Ectodermal cell (in vitro differentiated cells): Measurements from ENCODE around the gene LLGL2.

ENCODE experiments used
- H3K27ac ChIP-seq: 2 replicates; pipeline ENCODE4 v1.7.0; 2013; ENCODE audit warnings: mild to moderate bottlenecking, low read depth, low read length; ENCODE audit not compliant: insufficient read depth, poor library complexity, severe bottlenecking
- H3K27me3 ChIP-seq: 2 replicates; pipeline ENCODE4 v1.7.0; 2013; ENCODE audit warnings: mild to moderate bottlenecking, low read length; ENCODE audit not compliant: insufficient read depth, control insufficient read depth, poor library complexity, severe bottlenecking
- H3K36me3 ChIP-seq: one replicate; pipeline ENCODE4 v1.7.0; 2013; ENCODE audit warnings: low read length; ENCODE audit not compliant: control insufficient read depth, insufficient read depth
- H3K4me1 ChIP-seq: one replicate; pipeline ENCODE4 v1.7.0; 2013; ENCODE audit warnings: low read length; ENCODE audit not compliant: control insufficient read depth, insufficient read depth
- H3K4me3 ChIP-seq: 2 replicates; pipeline ENCODE4 v1.7.0; 2013; ENCODE audit warnings: low read depth, low read length, control low read depth; ENCODE audit not compliant: insufficient read depth
- H3K9me3 ChIP-seq: 2 replicates; pipeline ENCODE4 v1.7.0; 2013; ENCODE audit warnings: mild to moderate bottlenecking, low read length, moderate library complexity; ENCODE audit not compliant: control insufficient read depth
- WGBS, 2 experiments: methylation state at CpG; one replicate each; pipeline ENCODE4 v1.1.7; 2013; ENCODE audit warnings: missing lambda C conversion rate in 2 of 2; 5-methylcytosine and 5-hydroxymethylcytosine counted together

Gene LLGL2

GRCh38 chr17:75551266-75551665, 25.8 kb downstream of the LLGL2 start:
- Histone ChIP-seq H3K27ac (no peak overlapping the region), H3K9me3 (no peaks in the 10 kb centered on the region)
- WGBS, 2 experiments, result 79 to 80% methylated on average over 7 of the region's 7 CpGs

GRCh38 chr17:75552425-75553294, 27.2 kb downstream of the LLGL2 start:
- no peaks in the 10 kb centered on the region for H3K36me3 ChIP-seq
- H3K9me3 ChIP-seq, result no peaks in the 10 kb centered on the region
- no peaks in the 10 kb centered on the region for H3K27me3 ChIP-seq
- 82% methylated on average over 14 of the region's 14 CpGs for WGBS, 2 experiments
- H3K4me1 ChIP-seq, result peaks cover 32% of the 10 kb centered on the region
- H3K4me3 ChIP-seq, result no peak overlapping the region
- H3K27ac ChIP-seq, result peak overlapping the region; percentile 18

More at GRCh38 chr17:75551266-75551665, 25.8 kb downstream of the LLGL2 start:
- H3K4me1 ChIP-seq, result peaks cover 25% of the 10 kb centered on the region
- H3K4me3 ChIP-seq, result no peak overlapping the region
- no peaks in the 10 kb centered on the region for H3K27me3 ChIP-seq
- no peaks in the 10 kb centered on the region for H3K36me3 ChIP-seq

GRCh38 chr17:75553295-75554110, 28.0 kb downstream of the LLGL2 start:
- H3K4me3 ChIP-seq, result no peak overlapping the region
- H3K27me3 ChIP-seq, result no peaks in the 10 kb centered on the region
- H3K27ac ChIP-seq, result peak overlapping the region; percentile 18
- no peaks in the 10 kb centered on the region for H3K9me3 ChIP-seq
- WGBS, 2 experiments, result 90 to 92% methylated on average over 8 of the region's 8 CpGs
- no peaks in the 10 kb centered on the region for H3K36me3 ChIP-seq
- H3K4me1 ChIP-seq, result peaks cover 35% of the 10 kb centered on the region

- Histone ChIP-seq H3K9me3 (no peaks in the 10 kb centered on the region), H3K27me3 (no peaks in the 10 kb centered on the region), H3K4me1 (peaks cover 25% of the 10 kb centered on the region), H3K36me3 (no peaks in the 10 kb centered on the region), H3K27ac (no peak overlapping the region), H3K4me3 (no peak overlapping the region)
- WGBS, 2 experiments, result 93 to 94% methylated on average over 21 of the region's 21 CpGs
Observed at GRCh38 chr17:75555679-75556153, 30.2 kb downstream of the LLGL2 start.

GRCh38 chr17:75557075-75557851, 31.8 kb downstream of the LLGL2 start:
- Histone ChIP-seq H3K4me1 (peaks cover 23% of the 10 kb centered on the region), H3K4me3 (no peak overlapping the region), H3K36me3 (no peaks in the 10 kb centered on the region), H3K9me3 (no peaks in the 10 kb centered on the region), H3K27ac (no peak overlapping the region), H3K27me3 (no peaks in the 10 kb centered on the region)
- WGBS, 2 experiments, result 83 to 88% methylated on average over 14 to 15 of the region's 15 CpGs

GRCh38 chr17:75557852-75558665, 32.6 kb downstream of the LLGL2 start:
- WGBS, 2 experiments, result 88 to 90% methylated on average over 18 of the region's 18 CpGs
- no peaks in the 10 kb centered on the region for H3K9me3 ChIP-seq
- no peaks in the 10 kb centered on the region for H3K27me3 ChIP-seq
- no peaks in the 10 kb centered on the region for H3K36me3 ChIP-seq
- no peak overlapping the region for H3K4me3 ChIP-seq
- H3K27ac ChIP-seq, result no peak overlapping the region
- H3K4me1 ChIP-seq, result peaks cover 17% of the 10 kb centered on the region

- Histone ChIP-seq H3K4me1 (peaks cover 10% of the 10 kb centered on the region), H3K36me3 (no peaks in the 10 kb centered on the region), H3K27me3 (no peaks in the 10 kb centered on the region), H3K27ac (no peak overlapping the region), H3K9me3 (no peaks in the 10 kb centered on the region), H3K4me3 (no peak overlapping the region)
- WGBS, 2 experiments, result 93% methylated on average over 33 to 35 of the region's 38 CpGs
Observed at GRCh38 chr17:75558666-75559530, 33.4 kb downstream of the LLGL2 start.

GRCh38 chr17:75559958-75560533, 34.5 kb downstream of the LLGL2 start:
- no peaks in the 10 kb centered on the region for H3K9me3 ChIP-seq
- WGBS, 2 experiments, result 89 to 94% methylated on average over 7 to 8 of the region's 9 CpGs
- no peak overlapping the region for H3K27ac ChIP-seq
- H3K27me3 ChIP-seq, result no peaks in the 10 kb centered on the region
- H3K4me3 ChIP-seq, result no peak overlapping the region
- no peaks in the 10 kb centered on the region for H3K36me3 ChIP-seq
- H3K4me1 ChIP-seq, result peaks cover 10% of the 10 kb centered on the region
